Stimulated activated CD8-positive, alpha-beta memory T cell treated with anti-CD3 and anti-CD28 coated beads, Interleukin-7, amount 100 ng/mL, for 1 hour (primary cell): ENCODE data around the gene ALDH2.
"Not testable (repeated sequence)": the region's sequence is repeated elsewhere in the genome, so short reads cannot be mapped to it uniquely, and the experiment has no call there.

ENCODE experiments used
- DNase-seq, 2 donors: peaks; one replicate each; pipeline ENCODE4 v3.0.0-alpha.2; 2020; ENCODE audit warnings: low read depth in 2 of 2

ALDH2 gene

DNA sequence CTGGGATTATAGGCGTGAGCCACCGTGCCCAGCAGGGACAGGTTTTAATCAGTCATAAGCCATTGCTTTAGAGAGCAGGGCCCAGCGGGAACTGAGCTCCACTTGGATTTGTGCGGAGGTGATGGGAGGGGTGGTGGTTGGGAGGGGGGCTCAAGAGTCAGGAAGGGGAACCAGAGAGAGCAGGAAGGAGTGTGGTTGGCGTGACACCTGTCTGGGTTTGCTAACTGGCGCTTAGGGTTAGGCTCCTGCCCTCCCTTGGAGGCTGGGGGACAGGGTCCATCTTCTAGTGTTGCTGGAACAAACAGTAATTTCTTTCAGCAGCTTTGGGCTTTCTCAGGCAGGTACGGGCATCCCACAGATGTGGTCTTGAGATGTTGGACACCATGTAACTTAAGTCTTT lies 7.5 kb upstream of the ALDH2 start:
- DNase-seq: no peak

DNA sequence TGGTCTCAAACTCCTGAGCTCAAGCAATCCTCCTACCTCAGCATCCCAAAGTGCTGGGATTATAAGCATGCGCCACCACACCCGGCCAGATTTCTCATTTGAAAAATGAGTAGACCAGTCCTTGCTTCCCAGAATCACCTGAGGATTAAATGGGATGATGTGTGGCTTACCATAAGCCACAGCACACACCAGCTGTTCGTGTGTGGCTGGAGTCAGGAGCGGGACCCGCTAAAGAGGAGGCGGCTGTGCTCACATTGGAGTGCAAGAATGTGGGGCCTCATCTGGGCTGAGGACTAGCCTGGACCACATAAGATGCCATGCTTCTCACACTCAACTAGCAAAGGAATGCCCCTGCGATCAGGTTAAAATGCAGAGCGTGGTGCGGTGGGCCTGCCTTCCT lies 6.7 kb upstream of the ALDH2 start:
- DNase-seq: no peak

DNA sequence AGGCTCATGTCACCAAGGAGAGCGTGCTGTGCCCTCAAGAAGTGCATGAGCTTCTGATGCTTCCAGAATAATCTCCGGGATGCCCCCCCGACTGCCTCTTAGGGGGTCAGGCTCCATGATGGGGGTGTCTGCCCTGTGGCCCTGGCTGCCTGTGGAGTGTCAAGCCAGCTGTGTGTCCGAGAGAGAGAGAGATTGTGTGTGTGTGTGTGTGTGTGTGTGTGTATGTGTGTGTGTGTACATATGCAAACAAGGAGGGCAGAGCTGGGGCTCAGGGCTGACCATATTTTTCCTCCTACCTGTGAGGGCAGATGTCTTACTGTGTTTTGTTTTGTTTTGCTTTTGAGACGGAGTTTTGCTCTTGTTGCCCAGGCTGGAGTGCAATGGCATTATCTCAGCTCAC lies 5.6 kb upstream of the ALDH2 start:
- DNase-seq: no peak

- DNase-seq: no peak
Observed at GRCh38 chr12:111761706-111762105, 5.0 kb upstream of the ALDH2 start.

- not testable (repeated sequence) for DNase-seq
Observed at GRCh38 chr12:111763552-111763951, 3.2 kb upstream of the ALDH2 start.

- DNase-seq: no peak
Observed at GRCh38 chr12:111764120-111764821, 2.5 kb upstream of the ALDH2 start.

DNA sequence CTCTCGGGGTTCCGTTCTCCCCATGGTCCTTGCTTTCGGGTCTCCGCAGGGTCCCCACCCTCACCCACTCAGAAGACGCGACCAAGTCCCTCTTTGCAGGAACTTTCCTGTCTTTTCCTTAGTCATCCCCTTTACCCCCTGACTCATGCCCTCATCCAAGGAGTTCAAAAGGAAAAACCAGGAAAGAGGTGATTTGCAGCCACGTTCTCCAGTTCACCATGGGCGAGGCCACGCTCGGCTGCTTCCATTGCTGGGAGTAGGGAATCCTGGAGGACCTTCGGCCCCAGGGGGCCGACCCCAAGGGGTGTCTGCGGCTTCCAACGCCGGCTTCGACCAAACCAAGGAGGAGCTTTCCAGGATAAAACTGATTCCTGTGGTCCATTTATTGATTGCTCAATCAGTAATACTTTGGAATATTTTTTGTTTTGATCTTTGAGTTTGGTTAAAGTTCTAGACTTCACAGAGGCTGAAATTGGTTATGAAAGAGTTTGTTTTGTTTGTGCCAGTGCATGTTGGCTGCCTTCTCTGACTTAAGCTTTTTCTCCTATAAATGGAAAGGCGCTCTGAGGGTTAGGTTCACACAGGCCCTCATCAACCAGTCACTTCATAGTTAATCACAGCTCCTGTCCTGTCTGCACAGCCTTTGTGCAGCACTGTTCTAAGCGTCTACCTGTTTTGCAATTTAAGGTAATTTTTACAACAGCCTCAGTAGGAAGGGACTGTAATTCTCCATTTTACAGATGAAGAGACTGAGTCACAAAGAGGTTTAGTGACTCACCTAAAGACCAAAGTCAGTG lies 827 bp downstream of the ALDH2 start:
- DNase-seq: no peak

DNA sequence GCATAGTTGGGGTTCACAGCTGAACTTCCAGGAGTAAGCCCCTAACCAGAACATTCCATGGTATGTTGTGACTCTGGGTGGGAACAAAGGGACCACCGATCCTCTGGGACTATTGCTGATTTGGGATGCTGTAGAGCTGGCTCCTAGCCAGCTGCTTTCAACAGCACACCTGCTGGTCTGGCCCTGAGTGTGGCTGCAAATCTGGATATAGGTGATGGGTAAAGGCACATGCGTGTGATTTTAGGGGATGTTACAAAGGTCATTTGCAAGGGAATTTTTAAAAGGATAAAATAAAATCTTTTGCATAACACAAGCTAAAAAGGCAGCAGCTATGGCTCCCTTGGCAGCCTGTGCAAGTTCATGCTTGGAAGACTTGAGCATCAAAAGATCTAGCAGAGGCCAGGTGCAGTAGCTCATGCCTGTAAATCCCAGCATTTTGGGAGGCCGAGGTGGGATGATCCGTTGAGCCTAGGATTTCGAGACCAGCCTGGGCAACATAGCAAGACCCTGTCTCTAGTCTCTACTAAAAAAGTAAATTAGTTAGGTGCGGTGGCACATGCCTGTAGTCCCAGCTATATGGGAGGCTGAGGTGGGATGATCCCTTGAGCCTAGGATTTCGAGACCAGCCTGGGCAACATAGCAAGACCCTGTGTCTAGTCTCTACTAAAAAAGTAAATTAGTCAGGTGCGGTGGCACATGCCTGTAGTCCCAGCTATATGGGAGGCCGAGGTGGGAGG lies 1.6 kb downstream of the ALDH2 start:
- no peak for DNase-seq

- DNase-seq: no peak
Observed at GRCh38 chr12:111769599-111769998, 2.9 kb downstream of the ALDH2 start.

GRCh38 chr12:111773801-111774551 lies 7.2 kb downstream of the ALDH2 start:
- no peak for DNase-seq

DNA sequence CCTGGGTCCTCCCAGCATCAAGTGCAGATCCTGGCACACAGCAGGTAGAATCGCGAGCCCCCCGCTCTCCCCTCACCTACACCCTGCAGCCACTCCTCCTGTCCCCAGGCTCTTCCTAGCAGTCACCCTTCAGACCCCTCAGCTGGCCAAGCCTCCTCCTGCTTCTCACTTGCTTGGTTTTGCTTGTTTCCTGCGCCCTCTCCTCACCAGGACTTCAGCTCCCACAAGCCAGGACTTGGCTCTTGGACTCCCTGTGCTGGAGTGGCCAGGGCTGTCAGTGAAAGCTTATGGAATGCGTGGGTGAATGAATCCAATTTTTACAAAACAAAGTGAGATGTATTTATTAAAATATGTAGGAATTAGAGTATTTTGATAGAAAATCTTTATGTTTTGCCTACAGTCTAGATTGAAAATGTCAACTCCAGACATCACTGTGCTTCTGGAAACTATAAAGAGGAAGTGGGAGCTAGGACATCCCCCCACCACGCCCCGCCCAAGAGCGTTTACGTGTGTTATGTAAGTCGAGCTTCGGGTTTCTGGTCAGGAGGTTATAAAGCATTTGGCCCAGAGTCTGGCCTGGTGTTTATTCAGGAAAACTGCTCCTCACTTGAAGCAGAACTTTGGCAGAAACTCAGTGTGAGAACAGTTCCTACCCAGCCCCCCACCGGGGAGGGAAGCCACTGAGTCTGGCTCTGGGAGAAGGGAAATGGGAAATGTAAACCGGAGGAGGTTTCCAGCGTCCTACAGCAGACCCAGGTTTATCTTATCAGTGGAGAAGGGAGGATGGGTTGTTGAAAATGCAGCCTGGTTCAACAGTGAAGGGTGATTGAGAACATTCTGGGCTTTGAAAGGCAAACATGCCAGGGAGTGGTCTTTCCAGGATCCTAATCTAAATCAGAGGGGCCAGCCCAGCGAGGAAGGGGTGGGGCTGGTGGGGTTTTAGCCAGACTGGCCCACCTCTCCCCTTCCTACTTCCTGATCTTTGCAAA lies 8.8 kb downstream of the ALDH2 start:
- DNase-seq: no peak

DNA sequence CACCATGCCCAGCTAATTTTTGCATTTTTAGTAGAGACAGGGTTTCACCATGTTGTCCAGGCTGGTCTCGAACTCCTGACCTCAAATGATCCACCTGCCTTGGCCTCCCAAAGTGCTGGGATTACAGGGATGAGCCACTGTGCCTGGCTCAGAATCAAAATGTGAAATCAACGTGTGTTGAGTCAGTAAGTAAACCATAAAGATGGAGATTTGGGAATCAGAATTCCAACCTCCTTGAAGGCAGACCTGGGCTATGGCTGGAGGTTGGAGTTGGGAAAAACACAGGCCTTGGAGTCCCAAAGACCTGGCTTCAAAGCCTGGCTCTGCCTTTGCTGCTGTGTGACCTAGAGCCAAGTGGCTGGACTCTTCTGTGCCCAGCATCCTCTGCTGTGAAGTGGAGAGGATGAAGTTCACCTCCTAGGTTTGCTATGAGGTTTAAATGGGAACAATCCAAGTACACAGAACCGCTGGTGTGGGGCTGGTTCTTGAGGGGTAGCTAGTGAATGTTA lies 10.2 kb downstream of the ALDH2 start:
- no peak for DNase-seq

- no peak for DNase-seq
Observed at GRCh38 chr12:111777345-111778045, 10.8 kb downstream of the ALDH2 start.

DNA sequence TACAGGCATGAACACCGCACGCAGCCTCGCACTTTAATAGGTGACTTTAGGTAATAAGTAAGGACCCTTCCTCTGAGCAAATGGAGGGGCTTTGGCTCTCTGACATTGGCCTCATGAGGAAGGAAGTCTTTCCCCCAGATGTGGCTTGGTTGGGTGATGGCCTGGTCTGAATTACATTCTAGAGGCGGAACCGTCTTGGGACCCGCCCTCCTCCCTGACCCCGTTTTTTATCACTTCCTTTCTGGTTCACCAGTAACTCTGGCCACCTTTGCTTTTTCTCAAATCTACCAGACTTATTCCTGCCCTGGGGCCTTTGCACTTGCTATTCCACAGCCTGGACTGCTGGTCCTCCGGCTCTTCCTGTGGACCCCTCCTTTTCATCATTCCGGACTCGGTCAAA lies 13.4 kb downstream of the ALDH2 start:
- DNase-seq: no peak

GRCh38 chr12:111780615-111781014 lies 13.9 kb downstream of the ALDH2 start:
- no peak for DNase-seq

DNA sequence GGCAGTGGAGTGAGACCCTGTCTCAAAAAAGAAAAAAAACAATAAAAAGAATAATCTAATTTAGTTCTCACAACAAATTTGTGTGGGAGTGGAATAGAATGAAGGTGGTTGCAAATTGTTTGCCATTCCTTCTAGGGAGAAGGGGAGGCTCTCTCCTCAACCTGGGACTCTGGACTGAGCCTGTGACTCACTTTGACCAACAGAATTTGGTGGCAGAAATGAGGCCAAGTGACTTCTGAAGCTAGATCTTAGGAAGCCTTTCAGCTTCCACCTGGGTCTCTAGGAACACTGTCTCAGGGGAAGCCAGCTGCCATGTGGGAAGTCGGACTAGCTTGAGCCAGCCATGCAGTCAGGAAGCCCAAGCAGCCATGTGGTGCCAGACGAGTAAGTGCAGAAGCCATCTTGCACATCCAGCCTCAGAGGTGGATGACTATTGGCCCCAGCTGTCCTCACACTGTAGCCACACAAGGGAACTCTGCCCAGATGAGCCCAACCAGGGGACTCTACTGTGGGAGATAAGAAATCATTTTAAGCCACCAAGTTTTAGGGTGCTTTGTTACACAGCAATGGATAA lies 14.4 kb downstream of the ALDH2 start:
- no peak for DNase-seq

DNA sequence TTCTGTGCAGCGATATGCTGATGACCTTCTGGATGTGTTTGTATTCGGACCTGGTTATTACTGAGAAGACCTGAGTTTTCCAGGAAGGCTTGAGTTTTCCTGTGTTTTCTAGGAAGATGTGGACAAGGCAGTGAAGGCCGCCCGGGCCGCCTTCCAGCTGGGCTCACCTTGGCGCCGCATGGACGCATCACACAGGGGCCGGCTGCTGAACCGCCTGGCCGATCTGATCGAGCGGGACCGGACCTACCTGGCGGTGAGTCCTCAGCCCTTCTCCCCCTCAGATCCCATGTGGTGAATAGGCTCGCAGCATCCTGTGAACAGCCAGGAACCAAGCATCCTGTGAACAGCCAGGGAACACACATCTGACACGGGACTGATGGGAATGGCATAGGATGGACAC lies 16.3 kb downstream of the ALDH2 start:
- DNase-seq: no peak

GRCh38 chr12:111784953-111785352 lies 18.2 kb downstream of the ALDH2 start:
- DNase-seq: no peak

GRCh38 chr12:111785651-111786050 lies 18.9 kb downstream of the ALDH2 start:
- no peak for DNase-seq
